NT2/D1 (cell line): ENCODE data around the gene PRKCH.

Experiments
- DNase-seq: peaks from one replicate; pipeline ENCODE4 v3.0.0-alpha.2; 2011; ENCODE audit warnings: low read depth, low spot score
- H3K27me3 ChIP-seq: 2 replicates; pipeline ENCODE4 v1.6.0; 2011; ENCODE audit warnings: mild to moderate bottlenecking; ENCODE audit not compliant: insufficient read length, insufficient read depth
- H3K36me3 ChIP-seq: 2 replicates; pipeline ENCODE4 v1.6.1; 2011; ENCODE audit warnings: mild to moderate bottlenecking, low read length, mixed read lengths; ENCODE audit not compliant: insufficient read depth, insufficient read length
- H3K4me1 ChIP-seq: 2 replicates; pipeline ENCODE4 v1.5.1; 2011; ENCODE audit not compliant: insufficient read depth, insufficient read length
- H3K4me3 ChIP-seq: 2 replicates; pipeline ENCODE4 v1.5.1; 2011; ENCODE audit warnings: low read depth; ENCODE audit not compliant: insufficient read length
- H3K9ac ChIP-seq: 2 replicates; pipeline ENCODE4 v1.6.0; 2011; ENCODE audit warnings: low read depth; ENCODE audit not compliant: insufficient read length
- H3K9me3 ChIP-seq: 2 replicates; pipeline ENCODE4 v1.5.1; 2011; ENCODE audit warnings: mild to moderate bottlenecking, low read length; ENCODE audit not compliant: insufficient read depth
- SUZ12 ChIP-seq: IDR thresholded peaks from 2 replicates; pipeline ENCODE4 v1.6.1; 2011; ENCODE audit not compliant: insufficient read length, insufficient read depth; ENCODE audit errors: extremely low read depth
- YY1 ChIP-seq: IDR thresholded peaks from 2 replicates; pipeline ENCODE4 v1.6.1; 2011; ENCODE audit not compliant: insufficient read length, insufficient read depth
- ZNF274 ChIP-seq: IDR thresholded peaks from 2 replicates; pipeline ENCODE4 v1.6.1; 2011; ENCODE audit warnings: mild to moderate bottlenecking, low read depth, low read length

The PRKCH gene

GRCh38 chr14:61593330-61593729 is 272.0 kb downstream of the PRKCH start:
- no peaks in the 10 kb centered on the region for H3K27me3 ChIP-seq
- no peak overlapping the region for H3K4me3 ChIP-seq
- no peak for DNase-seq
- H3K4me1 ChIP-seq, result no peaks in the 10 kb centered on the region
- H3K9me3 ChIP-seq, result no peaks in the 10 kb centered on the region
- H3K36me3 ChIP-seq, result no peaks in the 10 kb centered on the region
- TF ChIP-seq YY1 (no peak), SUZ12 (no peak), ZNF274 (no peak)
- no peak overlapping the region for H3K9ac ChIP-seq

- no peak overlapping the region for H3K9ac ChIP-seq
- no peak for TF ChIP-seq ZNF274
- TF ChIP-seq SUZ12, result no peak
- no peaks in the 10 kb centered on the region for H3K4me1 ChIP-seq
- no peaks in the 10 kb centered on the region for H3K27me3 ChIP-seq
- no peaks in the 10 kb centered on the region for H3K9me3 ChIP-seq
- no peaks in the 10 kb centered on the region for H3K36me3 ChIP-seq
- no peak for DNase-seq
- no peak overlapping the region for H3K4me3 ChIP-seq
These were observed 275.6 kb downstream of the PRKCH start for GRCh38 chr14:61596990-61597389.

GRCh38 chr14:61598980-61599379 is 277.6 kb downstream of the PRKCH start:
- TF ChIP-seq SUZ12 (no peak), ZNF274 (no peak), YY1 (no peak)
- H3K9me3 ChIP-seq, result no peaks in the 10 kb centered on the region
- H3K9ac ChIP-seq, result no peak overlapping the region
- H3K36me3 ChIP-seq, result no peaks in the 10 kb centered on the region
- no peaks in the 10 kb centered on the region for H3K4me1 ChIP-seq
- no peak overlapping the region for H3K4me3 ChIP-seq
- H3K27me3 ChIP-seq, result no peaks in the 10 kb centered on the region
- DNase-seq, result no peak

GRCh38 chr14:61599942-61600341 is 278.6 kb downstream of the PRKCH start:
- H3K9me3 ChIP-seq, result no peaks in the 10 kb centered on the region
- no peaks in the 10 kb centered on the region for H3K4me1 ChIP-seq
- H3K9ac ChIP-seq, result no peak overlapping the region
- no peak for DNase-seq
- TF ChIP-seq SUZ12, result no peak
- TF ChIP-seq ZNF274, result no peak
- no peak for TF ChIP-seq YY1
- H3K27me3 ChIP-seq, result no peaks in the 10 kb centered on the region
- H3K36me3 ChIP-seq, result no peaks in the 10 kb centered on the region
- H3K4me3 ChIP-seq, result no peak overlapping the region
